Ammon's horn (tissue), 1 donor: ENCODE measurements around the gene CUBN.
"Not testable (repeated sequence)": the region's sequence is repeated elsewhere in the genome, so short reads cannot be mapped to it uniquely, and the experiment has no call there.

Experiments
- DNase-seq: peaks from one replicate; pipeline ENCODE4 v3.0.0-alpha.2; 2016; ENCODE audit warnings: low spot score

CUBN gene

DNA sequence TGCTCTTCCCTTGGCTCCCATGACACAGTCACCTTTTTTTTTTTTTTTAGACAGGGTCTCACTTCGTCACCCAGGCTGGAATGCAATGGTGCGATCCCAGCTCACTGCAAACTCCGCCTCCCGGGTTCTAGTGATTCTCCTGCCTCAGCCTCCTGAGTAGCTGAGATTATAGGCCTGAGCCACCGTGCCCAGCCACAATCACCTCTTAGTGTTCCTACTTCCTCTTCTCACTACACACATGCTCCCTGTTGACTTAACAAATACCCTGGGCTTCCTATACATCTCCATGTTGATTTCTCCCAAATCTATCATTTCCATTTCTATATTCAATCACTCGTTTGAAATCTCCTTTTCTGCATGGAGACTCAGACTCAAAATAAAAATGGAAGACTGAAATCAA lies 91.7 kb downstream of the CUBN start:
- DNase-seq = no peak

GRCh38 chr10:17035446-17035845 lies 94.2 kb downstream of the CUBN start:
- DNase-seq = no peak

- DNase-seq = no peak
These were observed 95.9 kb downstream of the CUBN start for GRCh38 chr10:17033529-17034260.

DNA sequence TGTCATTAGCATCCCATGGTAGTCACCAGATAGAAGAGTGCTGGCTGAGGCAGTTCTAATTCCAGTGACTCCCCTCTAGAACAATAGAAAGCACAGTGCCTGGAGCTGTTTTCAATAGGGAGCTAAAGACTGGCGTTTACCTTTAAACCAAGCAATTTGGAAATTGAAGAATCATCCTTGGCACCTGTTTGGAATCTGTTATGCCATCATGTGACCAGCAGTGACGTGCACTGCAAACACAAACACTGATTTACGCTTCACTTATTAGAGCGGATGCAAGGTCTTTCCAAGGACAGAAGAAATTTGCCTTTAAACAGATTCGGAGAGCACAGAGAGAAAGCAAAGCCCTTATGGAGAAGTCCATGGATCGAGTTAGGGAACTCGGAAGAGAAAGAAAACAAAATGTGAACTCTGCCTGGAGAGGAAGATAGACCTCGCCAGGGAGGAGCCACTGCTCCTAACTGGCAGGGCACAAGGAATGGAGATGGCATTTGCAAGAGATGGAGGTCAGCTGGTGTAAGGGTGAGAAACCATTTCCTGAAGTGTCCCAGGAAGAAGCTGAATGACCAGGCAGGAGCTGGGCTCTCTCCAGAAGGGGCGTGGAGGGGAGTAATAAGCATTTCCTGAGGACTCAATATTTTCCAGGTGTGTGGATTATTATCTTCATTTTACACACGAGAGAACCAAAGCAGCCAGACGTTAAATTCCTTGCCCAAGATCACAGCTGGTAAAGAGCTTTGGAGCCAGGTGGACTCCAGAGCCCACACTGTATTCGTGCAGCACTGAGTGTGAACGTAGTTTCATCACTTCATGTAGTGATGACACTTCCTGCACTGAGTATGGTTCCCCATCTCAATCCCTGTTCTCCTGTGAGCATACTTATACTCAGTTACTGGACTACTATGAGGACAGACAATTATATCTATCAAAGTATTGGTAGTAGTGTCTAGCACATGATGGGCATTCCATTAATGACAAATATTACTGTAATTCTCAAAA lies 97.7 kb downstream of the CUBN start:
- no peak for DNase-seq

- DNase-seq = peak; percentile 79
These were observed 99.9 kb downstream of the CUBN start for GRCh38 chr10:17029581-17030271.

DNA sequence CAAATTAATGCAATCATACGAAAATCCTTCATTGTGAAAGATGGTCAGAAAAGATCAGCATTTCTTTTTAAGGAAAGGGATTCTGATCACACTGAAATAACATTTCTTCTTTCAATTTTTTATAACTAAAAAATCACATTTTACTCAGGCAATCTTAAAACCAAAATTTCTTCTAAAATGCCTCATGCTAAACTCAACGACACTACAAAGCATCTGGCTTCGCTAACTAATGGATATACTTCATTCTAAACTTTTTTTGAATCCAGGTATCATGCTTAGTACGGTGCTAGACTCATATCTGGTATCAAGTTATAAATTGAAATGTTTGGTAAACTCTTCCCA lies 100.4 kb downstream of the CUBN start:
- no peak for DNase-seq

- no peak for DNase-seq
These were observed 100.8 kb downstream of the CUBN start for GRCh38 chr10:17028798-17029197.

- no peak for DNase-seq
These were observed 102.7 kb downstream of the CUBN start for GRCh38 chr10:17026686-17027485.

DNA sequence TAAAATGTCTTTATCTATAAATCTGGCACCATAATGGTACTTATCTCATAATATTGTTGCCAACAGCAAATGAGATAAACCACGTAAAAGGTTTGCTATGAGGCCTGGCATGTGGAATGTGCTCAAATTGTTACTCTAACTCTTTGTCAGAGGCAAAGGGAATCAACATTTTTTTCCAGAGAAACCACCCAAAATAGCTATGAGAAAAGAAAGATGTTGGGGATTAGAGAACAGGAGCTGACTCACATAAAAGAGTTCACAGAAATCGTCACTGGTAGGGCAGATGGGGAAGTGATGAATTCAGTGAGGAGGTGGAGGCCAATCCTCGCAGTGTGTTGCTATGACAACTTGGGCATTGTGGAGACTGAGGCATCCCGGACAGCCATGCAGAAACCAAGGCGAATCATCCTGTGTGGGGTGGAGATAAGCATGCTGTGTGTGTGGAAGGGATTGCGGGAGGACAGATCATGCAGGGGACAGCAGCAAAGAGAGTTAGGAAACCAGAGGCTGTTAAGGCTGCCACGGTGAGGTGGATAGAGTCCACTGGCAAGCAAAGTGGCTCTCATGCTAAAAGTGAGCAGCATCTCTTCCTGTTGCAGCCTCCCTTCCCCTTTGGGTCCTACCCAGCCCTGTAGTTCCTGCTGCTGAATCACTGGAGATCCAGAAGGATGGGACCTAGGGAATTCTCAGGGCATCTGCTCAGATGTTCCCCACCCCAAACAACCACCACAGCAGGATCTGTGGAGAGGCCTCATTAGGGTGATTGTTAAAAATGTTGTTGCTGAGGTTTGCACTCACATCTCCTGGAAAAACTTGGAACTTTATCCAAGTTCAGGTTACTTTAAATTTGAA lies 103.9 kb downstream of the CUBN start:
- DNase-seq = peak; percentile 75

GRCh38 chr10:17024461-17024860 lies 105.2 kb downstream of the CUBN start:
- no peak for DNase-seq

DNA sequence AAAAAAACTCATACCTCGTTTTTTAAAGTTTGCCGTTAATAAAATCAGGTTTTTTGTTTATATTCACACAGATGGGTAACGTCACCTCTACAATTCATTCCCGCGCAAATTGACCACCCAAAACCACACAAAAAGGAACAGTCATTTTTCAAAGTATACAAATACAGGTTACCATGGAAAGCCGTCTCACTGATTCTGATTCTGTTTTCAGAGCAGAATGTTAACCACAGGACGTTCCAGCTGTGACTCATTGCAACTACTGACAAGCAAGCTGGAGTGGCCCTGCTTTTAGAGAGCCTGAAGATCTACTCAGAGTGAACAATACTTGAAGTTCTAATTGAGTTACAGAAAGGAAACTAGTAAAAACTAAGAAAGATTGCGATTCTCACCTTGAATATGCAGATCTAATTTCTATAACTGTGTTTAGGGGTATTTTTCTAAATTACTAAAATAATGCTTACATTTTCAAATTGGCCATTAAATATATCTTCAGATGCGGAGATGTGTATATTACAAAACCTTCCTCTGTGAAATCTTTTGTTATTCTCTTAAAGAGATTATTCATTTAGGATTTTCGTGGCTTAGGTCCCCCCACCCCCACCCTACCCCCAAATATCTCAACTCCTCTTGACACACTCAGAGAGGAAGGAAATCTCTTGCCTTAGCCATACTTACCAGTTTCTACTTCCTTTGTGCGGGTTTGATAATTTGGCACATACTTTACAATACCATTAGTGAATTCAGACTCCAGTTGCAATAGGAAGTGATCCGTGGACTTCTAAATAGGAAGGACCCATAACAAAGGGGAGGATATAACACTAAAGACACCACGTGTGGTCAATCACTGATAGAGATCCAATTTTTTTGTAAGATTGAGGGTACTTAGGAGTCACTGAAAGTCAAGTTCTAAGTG lies 106.0 kb downstream of the CUBN start:
- DNase-seq = peak; percentile 11

GRCh38 chr10:17022896-17023295 lies 106.7 kb downstream of the CUBN start:
- DNase-seq = no peak

GRCh38 chr10:17022466-17022825 lies 107.2 kb downstream of the CUBN start:
- no peak for DNase-seq

GRCh38 chr10:17021656-17022465 lies 107.8 kb downstream of the CUBN start:
- DNase-seq = no peak

DNA sequence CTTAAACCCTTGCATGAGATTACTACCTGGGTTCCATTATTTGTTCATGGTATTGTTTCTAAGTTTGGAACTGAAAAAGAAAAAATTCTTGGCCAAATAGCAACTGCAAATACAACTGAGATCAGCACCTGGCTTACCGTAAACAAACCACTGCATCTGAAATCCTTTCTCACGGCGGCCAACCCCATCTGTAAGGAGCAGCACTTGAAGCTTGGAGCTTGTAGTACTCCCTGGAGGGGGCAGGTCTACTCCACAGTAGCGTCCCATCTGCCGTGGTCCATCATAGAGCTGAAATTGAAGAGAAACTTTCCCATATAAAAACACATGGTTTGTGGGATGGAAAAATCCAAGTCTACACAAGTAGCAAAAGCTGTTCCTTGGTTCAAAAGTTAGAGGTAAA lies 109.9 kb downstream of the CUBN start:
- DNase-seq = no peak

GRCh38 chr10:17013131-17013983 lies 116.3 kb downstream of the CUBN start:
- not testable (repeated sequence) for DNase-seq

DNA sequence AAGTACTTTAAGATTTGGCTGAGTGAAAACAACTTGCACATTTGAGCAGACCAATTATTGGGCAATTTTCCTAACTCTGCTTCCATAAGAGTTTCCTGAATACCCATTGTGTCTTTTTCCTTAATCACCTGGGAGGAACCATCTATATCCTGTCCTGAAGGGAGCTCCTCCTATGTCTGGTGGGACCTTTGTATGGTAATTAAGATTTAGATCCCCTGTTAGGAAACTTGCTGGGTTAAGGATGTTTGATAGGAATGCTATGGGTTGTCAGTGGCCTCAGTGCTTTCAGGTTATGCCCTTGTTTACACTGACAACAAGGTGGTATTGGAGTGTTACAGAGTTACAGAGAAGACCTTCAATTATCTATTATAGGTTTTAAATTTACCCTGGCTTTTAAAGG lies 116.9 kb downstream of the CUBN start:
- not testable (repeated sequence) for DNase-seq
